HCT116 (cell line): ENCODE measurements around the gene NGRN.

Experiments
- CEBPB ChIP-seq: IDR thresholded peaks from 2 replicates; pipeline ENCODE4 v1.6.1; 2012; ENCODE audit warnings: low read depth
- CTCF ChIP-seq, 3 experiments: fragments of 200-600 bp in 1 of 3; sonication (generic) in 1 of 3; IDR thresholded peaks in 2 of 3; conservative IDR thresholded peaks in 1 of 3; 2 replicates each; pipeline ENCODE4 v1.5.1; 2012 to 2017; ENCODE audit warnings: low read depth in 2 of 3, low read length in 2 of 3, antibody characterized with exemption in 1 of 3, borderline replicate concordance in 1 of 3, control low read depth in 1 of 3, mild to moderate bottlenecking in 1 of 3, mixed read lengths in 1 of 3, mixed run types in 1 of 3, moderate library complexity in 1 of 3; ENCODE audit not compliant: insufficient read depth in 1 of 3
- POLR2A ChIP-seq: IDR thresholded peaks from 2 replicates; pipeline ENCODE4 v1.7.0; 2011; ENCODE audit warnings: borderline replicate concordance; ENCODE audit not compliant: insufficient read depth, insufficient read length; ENCODE audit errors: extremely low read depth

- TF ChIP-seq CTCF (IDR thresholded peaks at IDR 0.05 in 2 of 3, conservative IDR thresholded peaks at IDR 0.05 in 1 of 3; ENCODE audit: borderline replicate concordance in 1 of 3, insufficient read depth in 1 of 3, low read depth in 2 of 3, low read length in 2 of 3) = no peak
- TF ChIP-seq POLR2A = no peak
- no peak for TF ChIP-seq CEBPB
These were observed 2.9 kb downstream of the NGRN start for GRCh38 chr15:90268415-90268814.
